ENCODE data around the gene SOX13.

- TF ChIP-seq CTCF (IDR thresholded peaks at IDR 0.05) (no peak), POLR2A (IDR thresholded peaks at IDR 0.05) (no peak)
These were observed 10.8 kb upstream of the SOX13 start for GRCh38 chr1:204062106-204062505.

Measured in heart left ventricle (tissue), 13 donors.